22Rv1 (cell line): ENCODE measurements around the gene CNGA3.

ENCODE experiments used
- H3K27ac ChIP-seq: fragments of 450-650 bp; 2 replicates; pipeline ENCODE4 v1.5.1; 2017
- CTCF ChIP-seq: fragments of 450-650 bp; IDR thresholded peaks from 2 replicates; pipeline ENCODE4 v1.5.1; 2017; ENCODE audit warnings: mild to moderate bottlenecking
- ZFX ChIP-seq: fragments of 450-650 bp; IDR thresholded peaks from 2 replicates; pipeline ENCODE4 v1.6.1; 2017; ENCODE audit warnings: antibody characterized with exemption, borderline replicate concordance

Gene CNGA3

DNA sequence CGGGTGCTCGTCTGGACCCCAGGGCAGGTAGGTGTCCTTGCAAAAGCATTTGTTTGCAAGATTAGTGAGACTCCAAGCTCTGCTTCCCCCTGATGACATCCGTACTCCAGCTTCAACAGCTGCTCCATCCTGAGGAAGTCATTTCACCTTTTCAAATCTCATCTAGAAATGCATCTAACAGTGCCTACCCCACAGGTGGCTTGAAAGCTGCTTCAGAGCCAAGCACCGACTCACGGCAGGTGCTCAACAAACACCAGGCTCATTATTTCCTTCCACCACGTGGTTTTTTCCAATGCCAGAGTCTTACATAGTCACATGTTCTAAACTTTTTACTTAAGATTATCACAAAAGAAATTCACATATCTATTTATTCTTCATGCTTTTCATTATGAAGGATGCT is 31.9 kb downstream of the CNGA3 start:
- TF ChIP-seq ZFX, result no peak
- TF ChIP-seq CTCF, result no peak
- H3K27ac ChIP-seq, result no peak overlapping the region

GRCh38 chr2:98378901-98379300 is 32.6 kb downstream of the CNGA3 start:
- no peak for TF ChIP-seq CTCF
- no peak for TF ChIP-seq ZFX
- no peak overlapping the region for H3K27ac ChIP-seq

DNA sequence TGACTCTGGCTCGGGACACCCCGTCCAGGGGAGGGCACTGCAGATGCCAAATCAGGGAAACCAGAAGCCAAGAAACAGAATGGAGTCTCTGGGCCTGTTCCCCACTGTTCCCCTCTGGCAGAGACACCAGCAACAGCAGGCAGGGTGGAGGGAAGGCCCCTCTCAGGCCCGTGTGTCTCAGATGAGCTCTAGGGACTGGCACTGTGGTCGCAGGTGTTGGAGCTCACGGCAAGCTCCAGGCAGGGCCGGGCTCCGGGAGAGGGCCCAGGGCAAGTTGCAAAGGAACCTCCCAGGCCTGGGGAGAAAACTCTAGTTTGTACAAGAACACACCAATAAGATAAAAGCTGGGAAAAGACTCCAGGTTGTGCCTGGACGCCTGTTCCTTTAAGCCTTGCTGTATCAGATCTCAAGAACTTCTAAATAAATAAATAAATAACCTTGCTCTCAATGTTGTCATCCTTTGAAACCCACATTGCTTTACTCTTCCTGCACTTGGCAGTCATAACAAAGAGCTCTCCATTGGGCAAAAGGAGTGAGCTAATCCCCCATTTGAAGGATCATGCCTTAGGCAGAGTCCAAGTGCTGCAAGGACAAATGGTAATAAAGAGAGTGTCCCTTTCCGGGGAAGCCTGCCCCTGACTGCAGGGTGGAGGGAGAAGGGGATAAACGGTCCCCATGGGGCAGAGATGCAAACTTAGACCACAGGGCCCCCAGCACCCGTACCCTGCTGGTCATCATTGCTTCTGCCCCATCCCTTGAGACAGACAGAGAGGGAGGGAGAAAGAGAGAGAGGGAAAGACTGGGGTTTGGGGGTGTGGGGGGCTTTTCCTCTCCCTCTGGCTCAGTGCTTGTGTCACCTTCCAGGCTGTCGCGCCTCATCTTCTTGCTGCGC is 33.3 kb downstream of the CNGA3 start:
- H3K27ac ChIP-seq, result no peak overlapping the region
- TF ChIP-seq CTCF (no peak), ZFX (no peak)

DNA sequence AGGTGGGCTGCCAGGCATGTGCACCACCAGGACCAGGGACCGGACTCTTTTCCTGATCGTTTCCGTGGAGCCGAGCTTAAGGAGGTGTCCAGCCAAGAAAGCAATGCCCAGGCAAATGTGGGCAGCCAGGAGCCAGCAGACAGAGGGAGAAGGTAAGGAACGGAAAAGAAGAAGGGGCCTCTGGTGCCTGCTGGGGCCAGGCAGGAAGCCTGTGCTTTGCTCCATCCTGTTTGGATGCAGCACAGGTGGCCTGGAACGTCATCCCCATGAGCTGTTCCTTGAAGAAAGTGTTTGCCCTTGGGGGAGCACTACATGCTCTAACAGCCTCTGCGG is 33.9 kb downstream of the CNGA3 start:
- no peak overlapping the region for H3K27ac ChIP-seq
- TF ChIP-seq ZFX (no peak), CTCF (no peak)

GRCh38 chr2:98381494-98381893 is 35.2 kb downstream of the CNGA3 start:
- H3K27ac ChIP-seq, result no peak overlapping the region
- TF ChIP-seq CTCF, result no peak
- TF ChIP-seq ZFX, result no peak

DNA sequence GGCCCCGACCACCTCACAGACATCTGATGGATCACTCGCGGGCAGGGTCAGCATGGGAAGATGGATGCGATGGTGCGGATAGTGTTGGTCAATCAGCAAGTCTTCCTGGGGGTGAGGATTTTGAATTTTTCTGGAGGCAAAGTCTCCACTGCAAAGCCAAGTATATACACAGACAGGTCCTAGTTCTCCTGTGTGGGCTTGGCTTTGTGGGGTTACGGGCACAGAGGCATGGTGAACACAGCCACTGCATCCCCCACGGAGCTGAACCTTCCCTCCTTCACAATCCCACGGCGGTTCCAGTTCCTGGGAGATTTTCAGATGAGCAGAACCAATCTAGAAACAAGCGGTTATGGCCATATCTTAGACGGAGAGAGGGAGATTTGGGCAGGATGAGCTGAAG is 35.8 kb downstream of the CNGA3 start:
- no peak for TF ChIP-seq CTCF
- no peak for TF ChIP-seq ZFX
- H3K27ac ChIP-seq, result no peak overlapping the region

GRCh38 chr2:98382739-98383138 is 36.5 kb downstream of the CNGA3 start:
- TF ChIP-seq CTCF (no peak), ZFX (no peak)

More at GRCh38 chr2:98382739-98383138, 36.5 kb downstream of the CNGA3 start:
- no peak overlapping the region for H3K27ac ChIP-seq
